Lung (tissue), 13 donors: ENCODE measurements around the gene SLC11A1. TPM values are rescaled to one million over a fixed set of nuclear protein-coding genes. Genes with fewer than 3 reads are reported as not detected.
A peak's percentile ranks its signal among the peaks of the same experiment; 100 is the strongest.

Experiments
- ATAC-seq: fragments of 200-7000 bp; cut with Tn5 transposase; one replicate; pipeline ENCODE4 v1.9.1; 2020; ENCODE audit warnings: moderate number of reproducible peaks; ENCODE audit not compliant: insufficient read depth, low FRiP score
- DNase-seq, 3 donors: peaks; one replicate each; pipeline ENCODE4 v3.0.0-alpha.2; 2013 to 2017
- H3K27ac ChIP-seq, 2 donors: one replicate each; pipeline ENCODE4 v1.5.1; 2013; ENCODE audit warnings: mild to moderate bottlenecking in 2 of 2, moderate library complexity in 2 of 2, control low read depth in 1 of 2, inconsistent platforms in 1 of 2, low read depth in 1 of 2, low read length in 1 of 2
- H3K27me3 ChIP-seq, 3 donors: one replicate each; pipeline ENCODE4 v1.5.1; 2013; ENCODE audit warnings: low read length in 2 of 3; ENCODE audit not compliant: control insufficient read depth in 3 of 3, insufficient read depth in 3 of 3
- H3K36me3 ChIP-seq, 4 donors: one replicate each; pipeline ENCODE4 v1.5.1; 2013; ENCODE audit warnings: low read length in 4 of 4, mild to moderate bottlenecking in 1 of 4, moderate library complexity in 1 of 4; ENCODE audit not compliant: control insufficient read depth in 4 of 4, insufficient read depth in 4 of 4
- H3K4me1 ChIP-seq, 5 donors: one replicate each; pipeline ENCODE4 v1.5.1; 2013; ENCODE audit warnings: low read length in 5 of 5, mild to moderate bottlenecking in 2 of 5, moderate library complexity in 1 of 5; ENCODE audit not compliant: control insufficient read depth in 5 of 5, insufficient read depth in 5 of 5
- H3K4me3 ChIP-seq: one replicate; pipeline ENCODE4 v1.5.1; 2013; ENCODE audit warnings: mild to moderate bottlenecking, control low read depth, moderate library complexity
- H3K9ac ChIP-seq, 2 donors: one replicate each; pipeline ENCODE4 v1.5.1; 2013; ENCODE audit warnings: low read length in 2 of 2, control low read depth in 1 of 2; ENCODE audit not compliant: insufficient read depth in 1 of 2
- H3K9me3 ChIP-seq, 4 donors: one replicate each; pipeline ENCODE4 v1.5.1; 2013; ENCODE audit warnings: low read length in 3 of 4, mild to moderate bottlenecking in 1 of 4, moderate library complexity in 1 of 4; ENCODE audit not compliant: control insufficient read depth in 4 of 4, insufficient read depth in 3 of 4
- CTCF ChIP-seq: IDR thresholded peaks from 2 replicates; pipeline ENCODE4 v1.5.1; 2012; ENCODE audit warnings: mild to moderate bottlenecking; ENCODE audit errors: control extremely low read depth, extremely low read depth
- WGBS, 2 donors: extraction: QIAGEN DNeasy Blood & Tissue Kit; methylation state at CpG; one replicate each; pipeline ENCODE4 v1.1.7; 2013; 5-methylcytosine and 5-hydroxymethylcytosine counted together
- polyA plus RNA-seq, 2 donors: library from polyadenylated mRNA; stranded (reverse); fragments of 200-250 nt; gene quantifications; one replicate each; pipeline ENCODE4 v1.2.1, GENCODE V29; 2013
- small RNA-seq: library from RNA; depleted of rRNA; stranded (forward); fragments of <200 nt; gene quantifications from one replicate; pipeline ENCODE3, GENCODE V24; 2014; ENCODE audit warnings: low replicate concordance
- total RNA-seq, 2 donors: library from RNA; depleted of rRNA in 1 of 2; stranded (reverse); fragments of >200 nt in 1 of 2; gene quantifications; one replicate each; pipeline ENCODE4 v1.2.1, GENCODE V29; 2014 to 2021
- donor health status: control.
- donor health status: control.
- donor health status: Bipolar disorder and iron deficiency.
- donor health status: healthy.
- donor health status: DM: yes; HTN: yes; CAD: no.

The SLC11A1 gene
- total and polyA plus RNA-seq, 4 donors, result 57.6 to 359 (median 234) TPM

GRCh38 chr2:218438596-218438995, 56.5 kb downstream of the SLC11A1 start:
- H3K4me3 ChIP-seq, result no peak overlapping the region
- no peak overlapping the region for H3K27ac ChIP-seq
- no peak overlapping the region for H3K9ac ChIP-seq
- WGBS, 2 donors, result 56 to 72% methylated on average over 4 of the region's 4 CpGs
- TF ChIP-seq CTCF, result no peak
- H3K4me1 ChIP-seq, result peaks cover 0 to 6% (median 0%) of the 10 kb centered on the region in 5 donors
- no peaks in the 10 kb centered on the region for H3K9me3 ChIP-seq
- no peaks in the 10 kb centered on the region for H3K36me3 ChIP-seq
- ATAC-seq, result no peak
- peak in 2 of 3 donors; percentile 28 to 38 for DNase-seq
- no peaks in the 10 kb centered on the region for H3K27me3 ChIP-seq

- Histone ChIP-seq H3K27ac (no peak overlapping the region), H3K4me1 (no peaks in the 10 kb centered on the region), H3K4me3 (no peak overlapping the region), H3K9ac (no peak overlapping the region), H3K27me3 (no peaks in the 10 kb centered on the region), H3K36me3 (peaks cover 7 to 10% (median 8%) of the 10 kb centered on the region in 4 donors), H3K9me3 (no peaks in the 10 kb centered on the region)
- DNase-seq (no peak), ATAC-seq (no peak)
- 94 to 99% methylated on average over 7 of the region's 7 CpGs for WGBS, 2 donors
- TF ChIP-seq CTCF, result no peak
Observed at GRCh38 chr2:218444692-218445357, 62.8 kb downstream of the SLC11A1 start.

GRCh38 chr2:218445602-218446001, 63.5 kb downstream of the SLC11A1 start:
- ATAC-seq, result no peak

More at GRCh38 chr2:218445602-218446001, 63.5 kb downstream of the SLC11A1 start:
- peaks cover 7 to 11% (median 9%) of the 10 kb centered on the region in 4 donors for H3K36me3 ChIP-seq
- no peak overlapping the region for H3K27ac ChIP-seq
- H3K9ac ChIP-seq, result no peak overlapping the region
- no peak for TF ChIP-seq CTCF
- no peaks in the 10 kb centered on the region for H3K27me3 ChIP-seq
- no peak overlapping the region for H3K4me3 ChIP-seq
- H3K9me3 ChIP-seq, result no peaks in the 10 kb centered on the region
- DNase-seq, result no peak
- H3K4me1 ChIP-seq, result no peaks in the 10 kb centered on the region

Small RNAs within 50 kb of the gene (small RNA-seq; reads per million reads assigned to genes)
- gene MIR26B (2,500 reads per million, percentile 100 among the genes with 10 or more reads in this experiment), gene MIR6810 (not detected)

Other genes starting within 250 kb of the SLC11A1 start
- gene CXCR1, start 215.3 kb upstream of the SLC11A1 start, total RNA-seq, result 1 to 10 TPM; 1.9 to 6.4 TPM
- gene CXCR1, start 215.3 kb upstream of the SLC11A1 start, polyA plus RNA-seq, result 10 to 100 TPM in 1 of 2 donors, under 1 TPM in 1; 0.47 to 49.0 TPM
- gene ARPC2, start 165.1 kb upstream of the SLC11A1 start, total RNA-seq, result 100 to 1,000 TPM; 284 to 332 TPM
- gene ARPC2, start 165.1 kb upstream of the SLC11A1 start, polyA plus RNA-seq, result 100 to 1,000 TPM; 190 to 490 TPM
- 1 to 10 TPM in 1 of 2 donors, under 1 TPM in 1; 0.60 to 3.2 TPM for gene GPBAR1, start 121.3 kb upstream of the SLC11A1 start, total RNA-seq
- gene GPBAR1, start 121.3 kb upstream of the SLC11A1 start, polyA plus RNA-seq, result 1 to 10 TPM; 1.0 to 3.3 TPM
- 100 to 1,000 TPM in 1 of 2 donors, 10 to 100 TPM in 1; 72.9 to 193 TPM for gene AAMP, start 112.1 kb upstream of the SLC11A1 start, total RNA-seq
- 10 to 100 TPM; 62.0 to 84.2 TPM for gene AAMP, start 112.1 kb upstream of the SLC11A1 start, polyA plus RNA-seq
- 100 to 1,000 TPM in 1 of 2 donors, 10 to 100 TPM in 1; 83.8 to 119 TPM for gene PNKD, start 111.8 kb upstream of the SLC11A1 start, total RNA-seq
- gene PNKD, start 111.8 kb upstream of the SLC11A1 start, polyA plus RNA-seq, result 100 to 1,000 TPM; 110 to 137 TPM
- 100 to 1,000 TPM; 106 to 258 TPM for gene TMBIM1, start 89.8 kb upstream of the SLC11A1 start, total RNA-seq
- 100 to 1,000 TPM in 1 of 2 donors, 10 to 100 TPM in 1; 92.1 to 188 TPM for gene TMBIM1, start 89.8 kb upstream of the SLC11A1 start, polyA plus RNA-seq
- gene CATIP, start 25.4 kb upstream of the SLC11A1 start, total RNA-seq, result 10 to 100 TPM in 1 of 2 donors, 1 to 10 TPM in 1; 5.6 to 12.8 TPM
- 1 to 10 TPM; 5.6 to 6.3 TPM for gene CATIP, start 25.4 kb upstream of the SLC11A1 start, polyA plus RNA-seq
- gene CTDSP1, start 17.6 kb downstream of the SLC11A1 start, total RNA-seq, result 100 to 1,000 TPM; 155 to 183 TPM
- 100 to 1,000 TPM; 113 to 123 TPM for gene CTDSP1, start 17.6 kb downstream of the SLC11A1 start, polyA plus RNA-seq
- gene VIL1, start 36.9 kb downstream of the SLC11A1 start, total RNA-seq, result under 1 TPM; 0.21 to 0.77 TPM
- under 1 TPM; 0.06 to 0.09 TPM for gene VIL1, start 36.9 kb downstream of the SLC11A1 start, polyA plus RNA-seq
- gene USP37, start 186.1 kb downstream of the SLC11A1 start, total RNA-seq, result 10 to 100 TPM; 13.6 to 23.5 TPM
- gene USP37, start 186.1 kb downstream of the SLC11A1 start, polyA plus RNA-seq, result 1 to 10 TPM; 2.6 to 2.7 TPM
- gene CNOT9, start 186.6 kb downstream of the SLC11A1 start, total RNA-seq, result 10 to 100 TPM; 37.7 to 39.9 TPM
- 10 to 100 TPM; 18.0 to 24.7 TPM for gene CNOT9, start 186.6 kb downstream of the SLC11A1 start, polyA plus RNA-seq
- gene PLCD4, start 225.6 kb downstream of the SLC11A1 start, total RNA-seq, result 1 to 10 TPM; 1.1 to 4.7 TPM
- under 1 TPM; 0.07 to 0.49 TPM for gene PLCD4, start 225.6 kb downstream of the SLC11A1 start, polyA plus RNA-seq